H1 (cell line): ENCODE results near the gene TCF19. TPM values are rescaled to one million over a fixed set of nuclear protein-coding genes. Genes with fewer than 3 reads are reported as not detected.

Experiments used
- CTCF ChIA-PET: fragments of 300-600 bp; sonication (Branson Sonifier 250); formaldehyde crosslinking; loops from one replicate; lab custom pipeline; 2021; ENCODE audit not compliant: partially characterized antibody; lab: Charles Lee
- POLR2A ChIA-PET: fragments of 300-600 bp; sonication (Branson Sonifier 250); formaldehyde crosslinking; loops from one replicate; lab custom pipeline; 2021; ENCODE audit warnings: inconsistent platforms; ENCODE audit not compliant: partially characterized antibody; lab: Charles Lee
- DNase-seq, 2 experiments: peaks; one replicate each; pipeline versions ENCODE4 v3.0.0 to v3.0.0-alpha.2; 2010 to 2022; ENCODE audit warnings: low spot score in 2 of 2, low read depth in 1 of 2, mixed read lengths in 1 of 2
- FAIRE-seq: peaks from 2 replicates; lab custom pipeline; 2011; peaks lifted over from hg19 to GRCh38; lab: Jason Lieb, UNC
- H2AFZ ChIP-seq: 2 replicates; pipeline ENCODE4 v1.8.1; 2012; ENCODE audit warnings: low read length, inconsistent platforms
- H2AK5ac ChIP-seq: 2 replicates; pipeline ENCODE4 v1.6.1; 2013; ENCODE audit warnings: low read depth, low read length
- H2BK120ac ChIP-seq: replicated peaks from 2 replicates; pipeline ENCODE3; 2013; ENCODE audit warnings: low read depth, low read length, inconsistent platforms
- H2BK12ac ChIP-seq: 2 replicates; pipeline ENCODE4 v1.6.1; 2013; ENCODE audit warnings: low read depth, low read length
- H2BK15ac ChIP-seq: 2 replicates; pipeline ENCODE4 v1.6.1; 2013; ENCODE audit warnings: low read length
- H2BK20ac ChIP-seq: 2 replicates; pipeline ENCODE4 v1.6.1; 2013; ENCODE audit warnings: low read length
- H2BK5ac ChIP-seq: 2 replicates; pipeline ENCODE4 v1.6.1; 2013; ENCODE audit warnings: low read depth, low read length
- H3K14ac ChIP-seq: 2 replicates; pipeline ENCODE4 v1.6.1; 2013; ENCODE audit warnings: inconsistent platforms; ENCODE audit not compliant: insufficient read length
- H3K18ac ChIP-seq: 2 replicates; pipeline ENCODE4 v1.6.1; 2013; ENCODE audit warnings: low read length; ENCODE audit errors: extremely low read depth
- H3K23ac ChIP-seq: 2 replicates; pipeline ENCODE4 v1.6.1; 2013; ENCODE audit warnings: inconsistent platforms; ENCODE audit not compliant: insufficient read length
- H3K23me2 ChIP-seq: 2 replicates; pipeline ENCODE4 v1.6.1; 2013; ENCODE audit warnings: low read depth, low read length
- H3K27ac ChIP-seq: 2 replicates; pipeline ENCODE4 v1.6.1; 2011; ENCODE audit warnings: low read depth, low read length, inconsistent platforms
- H3K27me3 ChIP-seq, 4 experiments: replicated peaks in 1 of 4; 1 replicate in 1 of 4; 2 replicates in 3 of 4; pipeline versions ENCODE4 v1.6.1 to v1.8.1; 2011 to 2013; ENCODE audit warnings: low read length in 3 of 4, mild to moderate bottlenecking in 3 of 4, inconsistent platforms in 2 of 4, mixed read lengths in 2 of 4, moderate library complexity in 1 of 4; ENCODE audit not compliant: control insufficient read depth in 3 of 4, insufficient read depth in 3 of 4; ENCODE audit errors: extremely low read depth in 1 of 4
- H3K36me3 ChIP-seq, 4 experiments: 2 replicates each; pipeline versions ENCODE4 v1.6.1 to v1.8.1; 2011 to 2013; ENCODE audit warnings: mild to moderate bottlenecking in 4 of 4, low read length in 3 of 4, moderate library complexity in 2 of 4, control low read depth in 1 of 4, inconsistent platforms in 1 of 4; ENCODE audit not compliant: insufficient read depth in 4 of 4, control insufficient read depth in 2 of 4
- H3K4ac ChIP-seq: replicated peaks from 2 replicates; pipeline ENCODE3; 2013; ENCODE audit warnings: low read length, low read depth, mixed read lengths, inconsistent platforms; ENCODE audit not compliant: insufficient read length
- H3K4me1 ChIP-seq, 4 experiments: replicated peaks in 1 of 4; 1 replicate in 1 of 4; 2 replicates in 3 of 4; pipeline versions ENCODE4 v1.6.1 to v1.8.1; 2011 to 2013; ENCODE audit warnings: low read length in 3 of 4, inconsistent platforms in 2 of 4, mixed read lengths in 1 of 4; ENCODE audit not compliant: insufficient read depth in 4 of 4, control insufficient read depth in 3 of 4
- H3K4me2 ChIP-seq, 2 experiments: 2 replicates each; pipeline versions ENCODE4 v1.6.1 to v1.8.1; 2011 to 2013; ENCODE audit warnings: low read depth in 2 of 2, low read length in 2 of 2, control low read depth in 1 of 2, inconsistent platforms in 1 of 2, mild to moderate bottlenecking in 1 of 2; ENCODE audit not compliant: insufficient read depth in 1 of 2
- H3K4me3 ChIP-seq, 4 experiments: fragments of 200-600, 300-600 bp in 1 of 4; sonication (generic), shearing (Covaris generic), sonication (Bioruptor Twin) in 1 of 4; 2 replicates each; pipeline versions ENCODE4 v1.5.1 to v1.8.1; 2011 to 2016; ENCODE audit warnings: low read length in 4 of 4, low read depth in 3 of 4, control low read depth in 2 of 4, inconsistent platforms in 2 of 4, mild to moderate bottlenecking in 2 of 4, mixed read lengths in 1 of 4, moderate library complexity in 1 of 4; ENCODE audit not compliant: insufficient read depth in 2 of 4; ENCODE audit errors: extremely low read depth in 1 of 4
- H3K56ac ChIP-seq: replicated peaks from 2 replicates; pipeline ENCODE3; 2013; ENCODE audit warnings: low read depth, mild to moderate bottlenecking, mixed read lengths, low read length, inconsistent platforms; ENCODE audit not compliant: insufficient read length
- H3K79me1 ChIP-seq: 2 replicates; pipeline ENCODE4 v1.6.1; 2013; ENCODE audit warnings: low read depth, low read length, control low read depth
- H3K79me2 ChIP-seq, 2 experiments: 2 replicates each; pipeline versions ENCODE4 v1.6.1 to v1.8.1; 2012 to 2013; ENCODE audit warnings: low read length in 2 of 2, mild to moderate bottlenecking in 2 of 2, inconsistent platforms in 1 of 2; ENCODE audit not compliant: insufficient read depth in 2 of 2, control insufficient read depth in 1 of 2
- H3K9ac ChIP-seq, 4 experiments: replicated peaks in 1 of 4; 1 replicate in 1 of 4; 2 replicates in 3 of 4; pipeline versions ENCODE4 v1.6.1 to v1.8.1; 2011 to 2013; ENCODE audit warnings: low read depth in 3 of 4, low read length in 3 of 4, control low read depth in 2 of 4, mild to moderate bottlenecking in 2 of 4, moderate library complexity in 2 of 4, inconsistent platforms in 1 of 4; ENCODE audit errors: extremely low read depth in 1 of 4
- H3K9me3 ChIP-seq, 2 experiments: 2 replicates each; pipeline versions ENCODE4 v1.6.1 to v1.8.1; 2012 to 2013; ENCODE audit warnings: mild to moderate bottlenecking in 2 of 2, moderate library complexity in 2 of 2, control low read depth in 1 of 2, inconsistent platforms in 1 of 2, low read depth in 1 of 2, low read length in 1 of 2, mixed read lengths in 1 of 2; ENCODE audit not compliant: insufficient read depth in 2 of 2
- H4K20me1 ChIP-seq, 2 experiments: replicated peaks in 1 of 2; 2 replicates each; pipeline versions ENCODE3 to v1.8.1; 2011 to 2013; ENCODE audit warnings: inconsistent platforms in 2 of 2, low read length in 2 of 2, mild to moderate bottlenecking in 1 of 2; ENCODE audit not compliant: insufficient read depth in 2 of 2, control insufficient read depth in 1 of 2
- H4K5ac ChIP-seq: 2 replicates; pipeline ENCODE4 v1.6.1; 2013; ENCODE audit warnings: low read length, low read depth, mixed read lengths, inconsistent platforms; ENCODE audit not compliant: insufficient read length
- H4K8ac ChIP-seq: 2 replicates; pipeline ENCODE4 v1.8.0; 2013; ENCODE audit warnings: mild to moderate bottlenecking, moderate library complexity, low read length, inconsistent platforms; ENCODE audit not compliant: insufficient read depth; ENCODE audit errors: extremely low read depth
- H4K91ac ChIP-seq: replicated peaks from 2 replicates; pipeline ENCODE3; 2013; ENCODE audit warnings: low read length, mixed read lengths, inconsistent platforms; ENCODE audit not compliant: insufficient read length
- BACH1 ChIP-seq: IDR thresholded peaks from 2 replicates; pipeline ENCODE4 v1.6.1; 2012; ENCODE audit warnings: low read length, improper control_type of control experiment
- BCL11A ChIP-seq, 2 experiments: IDR thresholded peaks; one replicate each; pipeline ENCODE4 v1.6.1; 2011; ENCODE audit warnings: low read depth in 2 of 2, low read length in 2 of 2, mild to moderate bottlenecking in 2 of 2
- FOSL1 ChIP-seq: IDR thresholded peaks from 2 replicates; pipeline ENCODE4 v1.6.1; 2011; ENCODE audit warnings: mild to moderate bottlenecking, low read depth, low read length, moderate library complexity; ENCODE audit not compliant: insufficient read depth
- NANOG ChIP-seq: IDR thresholded peaks from 2 replicates; pipeline ENCODE4 v1.6.1; 2011; ENCODE audit warnings: low read length, low read depth, mild to moderate bottlenecking, inconsistent platforms; ENCODE audit not compliant: insufficient read depth, poor library complexity, severe bottlenecking
- POLR2AphosphoS5 ChIP-seq: IDR thresholded peaks from 2 replicates; pipeline ENCODE4 v1.6.1; 2011; ENCODE audit warnings: low read depth, low read length
- SP2 ChIP-seq: IDR thresholded peaks from 2 replicates; pipeline ENCODE4 v1.6.1; 2012; ENCODE audit warnings: mild to moderate bottlenecking, low read length, inconsistent platforms
- TEAD4 ChIP-seq: IDR thresholded peaks from 2 replicates; pipeline ENCODE4 v1.6.1; 2012; ENCODE audit warnings: low read depth, low read length, inconsistent platforms, mixed read lengths
- ZNF274 ChIP-seq: IDR thresholded peaks from 2 replicates; pipeline ENCODE4 v1.7.0; 2012; ENCODE audit warnings: low read length, borderline replicate concordance; ENCODE audit errors: extremely low read depth
- WGBS, 2 experiments: shearing (Covaris generic) in 1 of 2; methylation state at CpG; one replicate each; pipeline versions ENCODE4 v1.1.6 to v1.1.7; 2013 to 2015; ENCODE audit warnings: low lambda C conversion rate in 2 of 2, mixed read lengths in 2 of 2, inconsistent platforms in 1 of 2, low coverage in 1 of 2, missing lambda C conversion rate in 1 of 2; ENCODE audit not compliant: insufficient replicate concordance in 2 of 2, insufficient coverage in 1 of 2, insufficient read length in 1 of 2; ENCODE audit errors: extremely low coverage in 1 of 2, missing lambda C conversion rate in 1 of 2; 5-methylcytosine and 5-hydroxymethylcytosine counted together
- polyA plus RNA-seq, 7 experiments: library from polyadenylated mRNA; depleted of rRNA in 3 of 7; stranded (reverse) in 5 of 7; unstranded in 2 of 7; fragments of >200 nt in 5 of 7; fragments of 200-250 nt in 2 of 7; gene quantifications; 1 replicate in 5 of 7; 2 replicates in 1 of 7; 4 replicates in 1 of 7; pipeline versions ENCODE4 v1.2.1 to v1.2.3, GENCODE V29; 2011 to 2013; ENCODE audit warnings: missing spikeins in 2 of 7, mixed read lengths in 2 of 7
- total RNA-seq: library from RNA; stranded (reverse); fragmentation: NEBNext Ultra II Directional; extraction: Animal tissue kit (Norgen Biotek cat#: 25700); gene quantifications from 2 replicates; pipeline ENCODE4 v1.2.1, GENCODE V29; 2021
- TF ChIP-seq, protein P1 (sequence below): IDR thresholded peaks from 2 replicates; pipeline ENCODE4 v1.6.1; 2011; ENCODE audit warnings: low read length, improper control_type of control experiment

The TCF19 gene
- total and polyA plus RNA-seq, 2 of the 8 experiments (the other 6 are each of a cell fraction or from before 2014, with no cell fraction given) = 7.2 to 11.0 TPM

DNA sequence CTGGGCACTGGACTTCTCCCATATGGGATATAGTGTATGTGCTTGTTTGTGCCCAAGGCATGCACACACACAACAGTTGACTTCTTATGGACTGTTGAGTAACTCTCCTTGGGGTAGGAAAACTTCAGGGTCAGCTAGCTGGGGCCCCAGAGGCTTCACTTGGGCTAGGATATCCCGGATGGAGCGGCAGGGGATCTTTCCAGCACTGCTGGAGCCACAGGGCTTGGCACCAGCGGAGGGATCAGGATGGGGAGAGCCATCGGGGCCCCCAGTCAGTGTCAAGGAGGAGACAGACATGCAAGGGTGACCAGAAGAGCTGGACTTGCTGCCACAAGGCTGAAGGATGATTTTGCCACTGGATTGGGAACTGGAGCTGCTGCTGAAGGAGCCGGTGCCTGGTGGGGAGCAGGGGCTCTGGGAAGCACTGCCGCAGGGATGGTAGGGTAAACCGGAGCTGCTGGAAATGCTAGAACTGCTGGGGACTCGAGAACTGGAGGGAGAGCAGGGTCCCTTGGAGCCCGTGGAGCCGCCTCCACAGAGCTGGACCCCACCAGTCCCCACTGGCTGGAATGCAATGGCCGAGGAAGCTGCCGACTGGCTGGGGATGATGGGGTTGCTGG, 42.3 kb upstream of the TCF19 start:
- no peak overlapping the region for H3K9ac ChIP-seq

More for the DNA sequence above, 42.3 kb upstream of the TCF19 start:
- TF ChIP-seq SP2 = no peak
- no peak for TF ChIP-seq TEAD4
- TF ChIP-seq POLR2AphosphoS5 = no peak
- no peak for TF ChIP-seq NANOG
- TF ChIP-seq BCL11A (IDR thresholded peaks at IDR 0.05; ENCODE audit: low read depth in 2 of 2, low read length in 2 of 2) = no peak
- TF ChIP-seq FOSL1 = no peak
- TF ChIP-seq, protein P1, sequence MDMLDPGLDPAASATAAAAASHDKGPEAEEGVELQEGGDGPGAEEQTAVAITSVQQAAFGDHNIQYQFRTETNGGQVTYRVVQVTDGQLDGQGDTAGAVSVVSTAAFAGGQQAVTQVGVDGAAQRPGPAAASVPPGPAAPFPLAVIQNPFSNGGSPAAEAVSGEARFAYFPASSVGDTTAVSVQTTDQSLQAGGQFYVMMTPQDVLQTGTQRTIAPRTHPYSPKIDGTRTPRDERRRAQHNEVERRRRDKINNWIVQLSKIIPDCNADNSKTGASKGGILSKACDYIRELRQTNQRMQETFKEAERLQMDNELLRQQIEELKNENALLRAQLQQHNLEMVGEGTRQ = no peak
- TF ChIP-seq ZNF274 = no peak
- TF ChIP-seq BACH1 = no peak
- no peak overlapping the region for H3K27ac ChIP-seq
- no peak overlapping the region for H4K5ac ChIP-seq
- H3K4me3 ChIP-seq = no peak overlapping the region
- no peak overlapping the region for H3K23ac ChIP-seq
- peaks cover 0 to 4% (median 0%) of the 10 kb centered on the region in 4 experiments; a peak in 1 of 7 replicates for H3K27me3 ChIP-seq
- no peak for FAIRE-seq
- H3K18ac ChIP-seq = no peak overlapping the region
- no peak overlapping the region for H2AK5ac ChIP-seq
- no peak overlapping the region for H3K4ac ChIP-seq
- no peak overlapping the region for H2BK5ac ChIP-seq
- H2BK12ac ChIP-seq = 0 out of 2 replicates have a peak overlapping the region, but pooled peaks have one; percentile 50
- no peaks in the 10 kb centered on the region for H3K79me2 ChIP-seq
- no peak overlapping the region for H3K14ac ChIP-seq
- H3K4me1 ChIP-seq = peaks cover 0 to 11% (median 6%) of the 10 kb centered on the region in 4 experiments; a peak in 5 of 7 replicates
- H4K91ac ChIP-seq = no peak overlapping the region
- no peak overlapping the region for H2BK20ac ChIP-seq
- ChIA-PET CTCF (interaction anchor here (0.7 to 10.6 kb wide), 11 partner anchors 13 to 281 kb away, joined by 3 to 187 read pairs (median 5); no protein-coding TSS in a partner anchor), POLR2A (interaction anchor here (1.0 to 68.5 kb wide), 4 partner anchors 8 to 53 kb away, joined by 3 to 2251 read pairs (median 4); partner anchors contain the start of genes CCHCR1, POU5F1, PSORS1C2 and TCF19)
- H4K20me1 ChIP-seq = no peaks in the 10 kb centered on the region
- no peaks in the 10 kb centered on the region; the same call in 1 of the 2 replicates for H3K23me2 ChIP-seq
- DNase-seq = no peak
- H3K79me1 ChIP-seq = no peaks in the 10 kb centered on the region
- WGBS, 2 experiments = 96% methylated on average over 11 of the region's 12 CpGs; no CpG with 5 or more reads in 1 of the 2 experiments
- H4K8ac ChIP-seq = no peak overlapping the region
- no peak overlapping the region for H2BK120ac ChIP-seq
- H3K4me2 ChIP-seq = no peak overlapping the region
- no peaks in the 10 kb centered on the region for H3K36me3 ChIP-seq
- no peaks in the 10 kb centered on the region for H3K9me3 ChIP-seq
- no peak overlapping the region for H2BK15ac ChIP-seq
- H2AFZ ChIP-seq = no peak overlapping the region
- H3K56ac ChIP-seq = no peak overlapping the region
